ENCODE results near the gene EPO.

The EPO gene

GRCh38 chr7:100678291-100678984 is 41.8 kb upstream of the EPO start:
- no peak for DNase-seq
- Histone ChIP-seq H3K4me1 (ENCODE audit: low read length) (no peaks in the 10 kb centered on the region), H3K9me2 (replicated peaks; ENCODE audit: insufficient read depth, low read length) (no peaks in the 10 kb centered on the region), H4K20me1 (ENCODE audit: insufficient read depth, low read length) (no peaks in the 10 kb centered on the region), H3K27ac (ENCODE audit: low read length) (no peak overlapping the region), H3K9me3 (replicated peaks; ENCODE audit: insufficient read depth, low read length) (no peaks in the 10 kb centered on the region), H3K9ac (ENCODE audit: low read length) (no peak overlapping the region), H3K4me3 (ENCODE audit: low read length) (no peak overlapping the region), H3K4me2 (ENCODE audit: low read depth, low read length) (no peak overlapping the region), H2AFZ (ENCODE audit: low read length) (no peak overlapping the region), H3K36me3 (replicated peaks; ENCODE audit: insufficient read depth, low read length) (no peaks in the 10 kb centered on the region), H3K27me3 (replicated peaks; ENCODE audit: insufficient read depth, low read length) (no peaks in the 10 kb centered on the region), H3K79me2 (ENCODE audit: low read length) (peaks cover 46% of the 10 kb centered on the region), H3F3A (ENCODE audit: insufficient read depth, low read length) (peaks cover 8% of the 10 kb centered on the region; the same call in 1 of the 2 replicates)
- TF ChIP-seq CTCF (IDR thresholded peaks at IDR 0.05; ENCODE audit: low read length) (no peak), EZH2phosphoT487 (IDR thresholded peaks at IDR 0.05; ENCODE audit: low read length) (no peak), EZH2 (optimal IDR thresholded peaks at IDR 0.05; ENCODE audit: low read depth, low read length) (no peak)

GRCh38 chr7:100679129-100679926 is 40.9 kb upstream of the EPO start:
- Histone ChIP-seq H3K4me2 (ENCODE audit: low read depth, low read length) (no peak overlapping the region), H3K36me3 (replicated peaks; ENCODE audit: insufficient read depth, low read length) (no peaks in the 10 kb centered on the region), H4K20me1 (ENCODE audit: insufficient read depth, low read length) (no peaks in the 10 kb centered on the region), H3K27me3 (replicated peaks; ENCODE audit: insufficient read depth, low read length) (no peaks in the 10 kb centered on the region), H3K4me3 (ENCODE audit: low read length) (no peak overlapping the region), H3K79me2 (ENCODE audit: low read length) (peaks cover 40% of the 10 kb centered on the region), H3K27ac (ENCODE audit: low read length) (no peak overlapping the region), H3K9me3 (replicated peaks; ENCODE audit: insufficient read depth, low read length) (no peaks in the 10 kb centered on the region), H2AFZ (ENCODE audit: low read length) (no peak overlapping the region), H3F3A (ENCODE audit: insufficient read depth, low read length) (peaks cover 8% of the 10 kb centered on the region; the same call in 1 of the 2 replicates), H3K4me1 (ENCODE audit: low read length) (no peaks in the 10 kb centered on the region), H3K9ac (ENCODE audit: low read length) (no peak overlapping the region), H3K9me2 (replicated peaks; ENCODE audit: insufficient read depth, low read length) (no peaks in the 10 kb centered on the region)
- DNase-seq, result no peak
- no peak for TF ChIP-seq EZH2phosphoT487 (IDR thresholded peaks at IDR 0.05; ENCODE audit: low read length)
- TF ChIP-seq CTCF (IDR thresholded peaks at IDR 0.05; ENCODE audit: low read length), result no peak
- TF ChIP-seq EZH2 (optimal IDR thresholded peaks at IDR 0.05; ENCODE audit: low read depth, low read length), result no peak

GRCh38 chr7:100679927-100680575 is 40.2 kb upstream of the EPO start:
- Histone ChIP-seq H2AFZ (ENCODE audit: low read length) (no peak overlapping the region), H3K79me2 (ENCODE audit: low read length) (peaks cover 34% of the 10 kb centered on the region), H3K9me2 (replicated peaks; ENCODE audit: insufficient read depth, low read length) (no peaks in the 10 kb centered on the region), H3K27me3 (replicated peaks; ENCODE audit: insufficient read depth, low read length) (no peaks in the 10 kb centered on the region), H3K36me3 (replicated peaks; ENCODE audit: insufficient read depth, low read length) (no peaks in the 10 kb centered on the region), H3F3A (ENCODE audit: insufficient read depth, low read length) (peaks cover 8% of the 10 kb centered on the region; the same call in 1 of the 2 replicates), H4K20me1 (ENCODE audit: insufficient read depth, low read length) (no peaks in the 10 kb centered on the region), H3K9me3 (replicated peaks; ENCODE audit: insufficient read depth, low read length) (no peaks in the 10 kb centered on the region), H3K4me3 (ENCODE audit: low read length) (no peak overlapping the region), H3K9ac (ENCODE audit: low read length) (no peak overlapping the region), H3K4me2 (ENCODE audit: low read depth, low read length) (no peak overlapping the region), H3K4me1 (ENCODE audit: low read length) (no peaks in the 10 kb centered on the region), H3K27ac (ENCODE audit: low read length) (no peak overlapping the region)
- TF ChIP-seq EZH2phosphoT487 (IDR thresholded peaks at IDR 0.05; ENCODE audit: low read length), result no peak
- TF ChIP-seq EZH2 (optimal IDR thresholded peaks at IDR 0.05; ENCODE audit: low read depth, low read length), result no peak
- TF ChIP-seq CTCF (IDR thresholded peaks at IDR 0.05; ENCODE audit: low read length), result no peak
- no peak for DNase-seq
